GM19043 (cell line): ENCODE data around the gene XYLT1.

ENCODE experiments used
- ATAC-seq: cut with Tn5 transposase; IDR thresholded peaks from one replicate; pipeline ENCODE4 v1.9.1; 2021; ENCODE audit warnings: low read depth; ENCODE audit not compliant: unreplicated experiment

Gene XYLT1

GRCh38 chr16:17270111-17270510 is 200.6 kb downstream of the XYLT1 start:
- ATAC-seq = no peak

GRCh38 chr16:17269439-17269838 is 201.3 kb downstream of the XYLT1 start:
- no peak for ATAC-seq

- no peak for ATAC-seq
Measured at GRCh38 chr16:17266608-17267313, 204.0 kb downstream of the XYLT1 start.

GRCh38 chr16:17265154-17265553 is 205.6 kb downstream of the XYLT1 start:
- no peak for ATAC-seq

GRCh38 chr16:17261197-17261858 is 209.4 kb downstream of the XYLT1 start:
- ATAC-seq = no peak

- no peak for ATAC-seq
Measured at GRCh38 chr16:17260276-17260849, 210.4 kb downstream of the XYLT1 start.

GRCh38 chr16:17259751-17260270 is 210.9 kb downstream of the XYLT1 start:
- no peak for ATAC-seq

- ATAC-seq = peak; percentile 67
Measured at GRCh38 chr16:17258848-17259713, 211.7 kb downstream of the XYLT1 start.

GRCh38 chr16:17258077-17258599 is 212.6 kb downstream of the XYLT1 start:
- ATAC-seq = no peak

GRCh38 chr16:17257426-17258023 is 213.2 kb downstream of the XYLT1 start:
- ATAC-seq = no peak

- ATAC-seq = no peak
Measured at GRCh38 chr16:17252701-17253100, 218.1 kb downstream of the XYLT1 start.

GRCh38 chr16:17252064-17252463 is 218.7 kb downstream of the XYLT1 start:
- no peak for ATAC-seq

GRCh38 chr16:17251496-17251895 is 219.3 kb downstream of the XYLT1 start:
- no peak for ATAC-seq

- ATAC-seq = no peak
Measured at GRCh38 chr16:17246974-17247732, 223.6 kb downstream of the XYLT1 start.

- ATAC-seq = no peak
Measured at GRCh38 chr16:17246268-17246885, 224.4 kb downstream of the XYLT1 start.

- no peak for ATAC-seq
Measured at GRCh38 chr16:17245776-17246175, 225.0 kb downstream of the XYLT1 start.

- no peak for ATAC-seq
Measured at GRCh38 chr16:17244872-17245551, 225.7 kb downstream of the XYLT1 start.

GRCh38 chr16:17241264-17241835 is 229.4 kb downstream of the XYLT1 start:
- no peak for ATAC-seq
